Prostate gland (tissue), 2 donors: ENCODE results near the gene ARL16. TPM values are rescaled to one million over a fixed set of nuclear protein-coding genes. Genes with fewer than 3 reads are reported as not detected.

Experiments
- DNase-seq: peaks from one replicate; pipeline ENCODE4 v3.0.0-alpha.2; 2019; ENCODE audit warnings: low spot score
- H3K27ac ChIP-seq, 2 donors: fragments of 200-600 bp; sonication (generic); 2 replicates each; pipeline ENCODE4 v1.5.1; 2017 to 2019
- H3K27me3 ChIP-seq: fragments of 200-600 bp; sonication (generic); replicated peaks from 2 replicates; pipeline ENCODE4 v1.5.1; 2019; ENCODE audit not compliant: insufficient read depth
- H3K36me3 ChIP-seq, 2 donors: fragments of 200-600 bp; sonication (generic); 1 replicate in 1 of 2; 2 replicates in 1 of 2; pipeline versions ENCODE4 v1.5.1 to v1.8.1; 2017 to 2019
- H3K4me1 ChIP-seq: fragments of 200-600 bp; sonication (generic); replicated peaks from 2 replicates; pipeline ENCODE4 v1.5.1; 2019
- H3K4me3 ChIP-seq, 2 donors: fragments of 200-600 bp; sonication (generic); 2 replicates each; pipeline ENCODE4 v1.5.1; 2017 to 2019
- H3K9me3 ChIP-seq: fragments of 200-600 bp; sonication (generic); 2 replicates; pipeline ENCODE4 v1.5.1; 2017
- POLR2A ChIP-seq: fragments of 450-650 bp; IDR thresholded peaks from one replicate; pipeline ENCODE4 v1.6.1; 2016; ENCODE audit warnings: antibody characterized with exemption, mild to moderate bottlenecking
- POLR2AphosphoS5 ChIP-seq: sonication (generic); formaldehyde crosslinking; IDR thresholded peaks from one replicate; pipeline ENCODE4 v1.6.1; 2017; ENCODE audit warnings: antibody characterized with exemption
- WGBS: methylation state at CpG from one replicate; pipeline ENCODE4 v1.1.5; 2018; 5-methylcytosine and 5-hydroxymethylcytosine counted together
- intact Hi-C: fragments of 100-400 bp; cut with DNase I; formaldehyde crosslinking; loops from one replicate; pipeline ENCODE4 v1.14.2; 2022
- total RNA-seq, 2 donors: library from RNA; depleted of rRNA; stranded (reverse); fragments of >200 nt; gene quantifications; one replicate each; pipeline ENCODE4 v1.1.0, GENCODE V29; 2016
- TF ChIP-seq, protein P1 (sequence below), 4 experiments: fragments of 200-600 bp in 2 of 4; fragments of 450-650 bp in 2 of 4; sonication (generic) in 2 of 4; IDR thresholded peaks; 1 replicate in 3 of 4; 2 replicates in 1 of 4; pipeline ENCODE4 v1.5.1; 2016 to 2019; ENCODE audit warnings: antibody characterized with exemption in 4 of 4, mild to moderate bottlenecking in 2 of 4, moderate library complexity in 2 of 4

The ARL16 gene
- total RNA-seq, 2 donors from 2014 or later: 27.9 to 49.5 TPM

DNA sequence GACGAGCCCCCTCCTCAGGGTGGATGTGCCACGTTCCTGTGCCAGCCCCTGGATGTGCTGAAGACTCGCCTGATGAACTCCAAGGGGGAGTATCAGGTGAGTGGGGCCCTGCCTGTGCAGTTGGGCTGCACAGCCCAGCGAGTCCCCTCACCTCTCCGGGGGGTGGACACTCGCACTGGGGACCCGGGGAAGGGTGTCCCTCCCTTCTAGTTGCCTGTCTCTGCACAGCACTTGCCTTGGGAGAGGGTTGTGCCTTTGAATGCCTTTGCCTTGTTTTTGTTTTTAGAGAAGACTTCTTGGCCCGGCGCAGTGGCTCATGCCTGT, 34.1 kb upstream of the ARL16 start:
- Histone ChIP-seq H3K4me1 (peaks cover 17% of the 10 kb centered on the region), H3K27me3 (no peaks in the 10 kb centered on the region), H3K4me3 (no peak overlapping the region), H3K9me3 (no peaks in the 10 kb centered on the region), H3K36me3 (no peaks in the 10 kb centered on the region), H3K27ac (no peak overlapping the region)
- no peak for DNase-seq
- TF ChIP-seq, protein P1, sequence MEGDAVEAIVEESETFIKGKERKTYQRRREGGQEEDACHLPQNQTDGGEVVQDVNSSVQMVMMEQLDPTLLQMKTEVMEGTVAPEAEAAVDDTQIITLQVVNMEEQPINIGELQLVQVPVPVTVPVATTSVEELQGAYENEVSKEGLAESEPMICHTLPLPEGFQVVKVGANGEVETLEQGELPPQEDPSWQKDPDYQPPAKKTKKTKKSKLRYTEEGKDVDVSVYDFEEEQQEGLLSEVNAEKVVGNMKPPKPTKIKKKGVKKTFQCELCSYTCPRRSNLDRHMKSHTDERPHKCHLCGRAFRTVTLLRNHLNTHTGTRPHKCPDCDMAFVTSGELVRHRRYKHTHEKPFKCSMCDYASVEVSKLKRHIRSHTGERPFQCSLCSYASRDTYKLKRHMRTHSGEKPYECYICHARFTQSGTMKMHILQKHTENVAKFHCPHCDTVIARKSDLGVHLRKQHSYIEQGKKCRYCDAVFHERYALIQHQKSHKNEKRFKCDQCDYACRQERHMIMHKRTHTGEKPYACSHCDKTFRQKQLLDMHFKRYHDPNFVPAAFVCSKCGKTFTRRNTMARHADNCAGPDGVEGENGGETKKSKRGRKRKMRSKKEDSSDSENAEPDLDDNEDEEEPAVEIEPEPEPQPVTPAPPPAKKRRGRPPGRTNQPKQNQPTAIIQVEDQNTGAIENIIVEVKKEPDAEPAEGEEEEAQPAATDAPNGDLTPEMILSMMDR (IDR thresholded peaks at IDR 0.05): no peak
- intact Hi-C loops: no loop called here
- WGBS: 99% methylated on average over 9 of the region's 9 CpGs

DNA sequence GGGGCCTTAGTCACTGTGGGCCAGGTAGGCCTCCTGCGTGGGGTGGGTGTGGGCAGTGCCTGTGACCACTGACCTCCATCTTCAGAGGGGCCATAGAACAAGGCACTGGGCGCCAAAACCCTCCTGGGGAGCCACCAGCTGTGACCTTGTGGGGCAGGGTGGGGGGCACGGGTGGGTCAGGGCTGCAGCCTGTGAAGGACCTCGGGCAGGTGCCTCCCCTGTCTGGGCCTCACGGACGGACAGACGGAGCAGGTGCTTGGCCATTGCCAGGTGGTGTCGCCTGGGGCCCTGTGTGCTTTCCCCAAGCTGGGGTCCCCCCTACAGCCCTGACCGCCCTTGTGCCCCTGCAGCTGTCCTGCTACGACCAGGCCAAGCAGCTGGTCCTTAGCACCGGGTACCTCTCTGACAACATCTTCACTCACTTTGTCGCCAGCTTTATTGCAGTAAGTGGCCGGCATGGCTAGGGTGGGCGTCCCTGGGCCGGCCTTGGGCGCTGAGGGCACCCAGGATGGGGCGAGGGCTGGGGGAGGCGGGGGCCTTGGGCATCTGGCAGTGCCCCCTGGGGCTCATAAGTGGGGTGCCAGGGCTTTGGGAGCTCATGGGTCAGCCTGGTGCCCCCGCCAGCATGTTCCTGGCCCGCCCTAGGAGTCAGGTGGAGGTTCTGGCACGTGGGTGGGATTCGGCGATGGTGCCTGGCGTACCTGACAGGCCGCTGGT, 33.6 kb upstream of the ARL16 start:
- Histone ChIP-seq H3K27ac (no peak overlapping the region), H3K27me3 (no peaks in the 10 kb centered on the region), H3K4me3 (no peak overlapping the region), H3K36me3 (no peaks in the 10 kb centered on the region), H3K4me1 (peaks cover 14% of the 10 kb centered on the region), H3K9me3 (no peaks in the 10 kb centered on the region)
- WGBS: 95% methylated on average over 24 of the region's 25 CpGs
- intact Hi-C loops: no loop called here
- TF ChIP-seq POLR2A (no peak), POLR2AphosphoS5 (no peak)
- TF ChIP-seq, protein P1 (IDR thresholded peaks at IDR 0.05): no peak
- no peak for DNase-seq

DNA sequence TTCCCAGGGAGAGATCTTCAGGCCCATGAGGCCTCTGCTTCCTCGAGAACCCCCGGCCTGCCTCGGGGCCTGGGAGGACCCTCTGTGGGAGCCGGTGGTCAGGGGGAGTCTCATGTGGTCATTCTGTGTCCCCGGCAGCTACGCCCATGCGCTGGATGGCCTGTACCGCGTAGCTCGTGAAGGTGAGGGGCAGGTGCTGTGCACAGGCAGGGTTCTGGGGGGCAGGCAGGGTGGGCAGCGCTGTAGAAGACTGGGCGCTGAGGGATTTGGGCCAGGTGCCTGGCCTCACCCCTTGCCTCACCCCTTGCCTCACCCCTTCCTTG, 33.0 kb upstream of the ARL16 start:
- Histone ChIP-seq H3K4me1 (peaks cover 14% of the 10 kb centered on the region), H3K36me3 (no peaks in the 10 kb centered on the region), H3K27me3 (no peaks in the 10 kb centered on the region), H3K27ac (no peak overlapping the region), H3K4me3 (no peak overlapping the region), H3K9me3 (no peaks in the 10 kb centered on the region)
- TF ChIP-seq, protein P1 (IDR thresholded peaks at IDR 0.05): no peak
- TF ChIP-seq POLR2A (no peak), POLR2AphosphoS5 (no peak)
- intact Hi-C loops: no loop called here
- no peak for DNase-seq
- 98% methylated on average over 12 of the region's 12 CpGs for WGBS

DNA sequence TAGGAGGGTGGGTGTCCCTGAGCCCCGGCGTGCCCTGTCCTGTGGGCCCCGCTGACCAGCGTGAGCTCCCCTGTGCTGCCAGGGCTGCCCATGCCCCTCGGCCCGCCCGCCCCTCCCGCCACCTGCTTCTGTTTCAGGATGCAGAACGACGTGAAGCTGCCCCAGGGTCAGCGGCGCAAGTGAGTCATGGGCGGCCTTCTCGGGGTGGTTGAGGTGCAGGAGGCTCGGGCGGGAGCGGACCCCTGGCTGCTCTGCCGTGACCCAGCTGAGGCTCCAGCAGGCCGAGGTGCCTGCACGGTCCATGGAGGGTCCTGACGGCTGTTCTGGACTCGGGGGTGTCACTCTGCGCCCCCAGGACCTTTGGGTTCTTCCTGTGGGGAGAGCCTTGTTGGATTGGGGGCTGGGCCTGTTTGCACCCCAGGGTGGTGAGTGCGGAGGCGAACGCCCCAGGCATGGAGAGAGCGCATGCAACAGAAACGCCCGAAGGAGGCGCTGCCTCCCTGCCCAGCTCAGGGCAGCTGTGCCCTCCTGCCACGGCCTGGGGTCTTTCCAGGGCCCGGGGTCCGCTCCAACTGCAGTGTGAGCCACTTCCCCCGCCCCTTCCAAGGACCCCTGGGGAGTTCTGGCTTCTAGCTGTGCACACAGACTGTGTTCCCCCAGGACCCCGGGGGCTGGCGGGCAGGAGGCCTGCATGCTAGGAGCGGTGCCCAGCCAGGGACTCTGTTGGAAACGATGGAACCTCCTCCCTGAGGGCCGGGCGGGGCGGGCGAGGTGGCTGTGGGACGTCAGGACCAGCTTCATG, 32.5 kb upstream of the ARL16 start:
- intact Hi-C loops: no loop called here
- Histone ChIP-seq H3K27ac (no peak overlapping the region), H3K4me1 (peaks cover 17% of the 10 kb centered on the region), H3K9me3 (no peaks in the 10 kb centered on the region), H3K27me3 (no peaks in the 10 kb centered on the region), H3K4me3 (no peak overlapping the region), H3K36me3 (no peaks in the 10 kb centered on the region)
- TF ChIP-seq, protein P1 (IDR thresholded peaks at IDR 0.05): no peak
- TF ChIP-seq POLR2AphosphoS5 (no peak), POLR2A (no peak)
- no peak for DNase-seq
- 88% methylated on average over 43 of the region's 43 CpGs for WGBS
